SK-N-MC (cell line): ENCODE measurements around the gene SH2D1A.

Source experiments
- EZH2 ChIP-seq: fragments of 200-600 bp; sonication (generic); IDR thresholded peaks from one replicate; pipeline ENCODE4 v1.6.1; 2017; ENCODE audit warnings: antibody characterized with exemption
- POLR2AphosphoS5 ChIP-seq: IDR thresholded peaks from 2 replicates; pipeline ENCODE4 v1.6.1; 2012; ENCODE audit warnings: mild to moderate bottlenecking, low read depth, low read length, borderline replicate concordance

GRCh38 chrX:124358800-124359383 lies 12.5 kb downstream of the SH2D1A start:
- TF ChIP-seq EZH2, result no peak
- TF ChIP-seq POLR2AphosphoS5, result no peak
